Transverse colon (tissue), 4 donors: Measurements from ENCODE around the gene PPARA. TPM values are rescaled to one million over a fixed set of nuclear protein-coding genes. Genes with fewer than 3 reads are reported as not detected.

Experiments
- DNase-seq: peaks from one replicate; pipeline ENCODE4 v3.0.0-alpha.2; 2019
- H3K27ac ChIP-seq, 4 donors: fragments of 200-600 bp; sonication (generic); 2 replicates each; pipeline ENCODE4 v1.5.1; 2016 to 2018; ENCODE audit warnings: inconsistent platforms in 4 of 4
- H3K27me3 ChIP-seq: fragments of 200-600 bp; sonication (generic); 2 replicates; pipeline ENCODE4 v1.5.1; 2017; ENCODE audit warnings: inconsistent platforms
- H3K36me3 ChIP-seq, 4 donors: fragments of 200-600 bp; sonication (generic); 2 replicates each; pipeline ENCODE4 v1.5.1; 2017 to 2019; ENCODE audit warnings: inconsistent platforms in 4 of 4
- H3K4me1 ChIP-seq, 4 donors: fragments of 200-600 bp; sonication (generic); 2 replicates each; pipeline ENCODE4 v1.5.1; 2017 to 2020; ENCODE audit warnings: inconsistent platforms in 4 of 4
- H3K4me3 ChIP-seq, 4 donors: fragments of 200-600 bp; sonication (generic); 1 replicate in 1 of 4; 2 replicates in 3 of 4; pipeline versions ENCODE4 v1.5.1 to v1.6.1; 2017 to 2019; ENCODE audit warnings: inconsistent platforms in 4 of 4
- H3K9me3 ChIP-seq, 2 donors: fragments of 200-600 bp; sonication (generic); 2 replicates each; pipeline ENCODE4 v1.5.1; 2017 to 2019; ENCODE audit warnings: inconsistent platforms in 2 of 2
- CTCF ChIP-seq, 5 experiments: fragments of 200-600 bp in 3 of 5; fragments of 450-650 bp in 2 of 5; sonication (generic) in 3 of 5; IDR thresholded peaks; 1 replicate in 2 of 5; 2 replicates in 3 of 5; pipeline ENCODE4 v1.5.1; 2016 to 2017; ENCODE audit warnings: antibody characterized with exemption in 5 of 5, inconsistent platforms in 3 of 5, mild to moderate bottlenecking in 2 of 5, moderate library complexity in 1 of 5
- EP300 ChIP-seq: sonication (generic); formaldehyde crosslinking; IDR thresholded peaks from one replicate; pipeline ENCODE4 v1.6.1; 2017; ENCODE audit warnings: antibody characterized with exemption, low read depth
- POLR2A ChIP-seq: fragments of 450-650 bp; IDR thresholded peaks from one replicate; pipeline ENCODE4 v1.6.1; 2016; ENCODE audit warnings: antibody characterized with exemption, mild to moderate bottlenecking, moderate library complexity
- POLR2AphosphoS5 ChIP-seq, 3 donors: sonication (generic); formaldehyde crosslinking; IDR thresholded peaks; one replicate each; pipeline ENCODE4 v1.6.1; 2016; ENCODE audit warnings: antibody characterized with exemption in 3 of 3
- WGBS, 2 donors: methylation state at CpG; one replicate each; pipeline ENCODE4 v1.1.5; 2018; ENCODE audit warnings: low coverage in 1 of 2; 5-methylcytosine and 5-hydroxymethylcytosine counted together
- in situ Hi-C, 4 donors: fragments of 200-750 bp; cut with MboI; loops; one replicate each; pipeline versions ENCODE4 v1.15.0 to v1.15.1; 2017; ENCODE audit warnings: low sequenced_read_pairs in 3 of 4, low pct_ligation_motif_present in 1 of 4, low pct_unique_long_range_greater_than_20kb in 1 of 4
- intact Hi-C: fragments of 100-400 bp; cut with DNase I; formaldehyde crosslinking; loops from one replicate; pipeline ENCODE4 v1.15.1; 2023; ENCODE audit warnings: low total_unique reads
- total RNA-seq, 4 donors: library from RNA; depleted of rRNA; stranded (reverse); fragments of >200 nt; gene quantifications; one replicate each; pipeline ENCODE4 v1.1.0, GENCODE V29; 2016

The PPARA gene
- total RNA-seq, 4 donors from 2014 or later: 52.0 to 88.1 (median 74.7) TPM

- H3K4me1 ChIP-seq: no peaks in the 10 kb centered on the region
- TF ChIP-seq POLR2A: no peak
- TF ChIP-seq POLR2AphosphoS5 (IDR thresholded peaks at IDR 0.05): no peak
- no peak for TF ChIP-seq CTCF (IDR thresholded peaks at IDR 0.05)
- TF ChIP-seq EP300: no peak
- no peak for DNase-seq
- in situ Hi-C loops: no loop called here
- intact Hi-C loops: no loop called here
- H3K4me3 ChIP-seq: no peak overlapping the region
- H3K9me3 ChIP-seq: no peaks in the 10 kb centered on the region
- no peak overlapping the region for H3K27ac ChIP-seq
- 94% methylated on average over 19 of the region's 19 CpGs; no CpG with 5 or more reads in 1 of the 2 donors for WGBS, 2 donors
- no peaks in the 10 kb centered on the region for H3K27me3 ChIP-seq
- no peaks in the 10 kb centered on the region for H3K36me3 ChIP-seq
Measured at GRCh38 chr22:46132830-46133587, 17.3 kb upstream of the PPARA start.

DNA sequence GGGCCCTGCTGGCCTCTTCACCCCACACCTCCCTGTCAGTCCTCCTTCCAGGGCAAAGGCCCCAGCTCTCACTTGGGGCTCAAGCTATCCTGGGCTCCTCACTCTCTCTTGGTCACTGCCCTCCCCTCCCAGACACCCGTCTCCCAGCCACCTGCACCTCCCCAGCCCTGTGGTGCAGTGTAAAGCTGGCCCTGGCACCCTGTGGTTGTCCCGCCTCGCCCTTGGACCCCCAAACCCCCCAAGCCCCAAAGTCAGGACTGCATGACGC lies 16.8 kb upstream of the PPARA start:
- intact Hi-C loops: no loop called here
- WGBS, 2 donors: 91% methylated on average over 4 of the region's 4 CpGs; no CpG with 5 or more reads in 1 of the 2 donors

DNA sequence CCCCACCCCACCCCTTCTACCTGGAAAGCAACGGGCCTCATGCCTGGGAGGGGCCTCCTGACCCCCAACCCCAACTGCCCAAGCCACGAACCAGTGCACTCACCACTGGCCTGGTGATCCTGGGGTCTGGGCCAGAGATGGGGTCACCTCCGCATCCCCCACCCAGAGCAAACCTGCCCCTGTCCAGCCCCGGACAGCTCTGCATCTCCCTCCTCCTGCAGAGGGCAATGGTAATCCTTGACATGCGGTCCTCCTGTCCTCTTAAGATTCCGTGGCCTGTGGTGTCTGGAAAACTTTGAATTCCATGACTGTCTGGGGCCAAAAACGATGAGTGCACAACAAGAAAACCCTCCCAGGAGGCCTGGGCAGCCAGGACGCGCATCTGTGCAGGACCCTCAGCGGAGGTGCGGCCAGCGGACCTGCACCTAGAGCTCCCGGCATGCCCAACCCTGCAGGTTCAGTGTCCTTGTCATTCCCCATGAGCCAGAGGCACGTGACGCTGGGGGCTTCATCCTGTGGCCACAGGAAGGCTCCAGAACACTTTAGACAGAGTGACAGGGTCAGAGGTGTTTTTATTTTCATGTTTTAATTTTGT lies 16.1 kb upstream of the PPARA start:
- DNase-seq: no peak
- no peaks in the 10 kb centered on the region for H3K36me3 ChIP-seq
- H3K4me1 ChIP-seq: no peaks in the 10 kb centered on the region
- 91 to 100% methylated on average over 1 to 15 of the region's 15 CpGs for WGBS, 2 donors
- in situ Hi-C loops (no loop called here), intact Hi-C loops (loop anchor here (1.0 kb wide), 1 partner anchor 217 kb away; no protein-coding TSS in a partner anchor)
- no peak overlapping the region for H3K27ac ChIP-seq
- H3K4me3 ChIP-seq: no peak overlapping the region
- H3K27me3 ChIP-seq: no peaks in the 10 kb centered on the region
- no peaks in the 10 kb centered on the region for H3K9me3 ChIP-seq
- TF ChIP-seq CTCF (IDR thresholded peaks at IDR 0.05) (no peak), EP300 (no peak), POLR2AphosphoS5 (IDR thresholded peaks at IDR 0.05) (no peak), POLR2A (no peak)

More for the DNA sequence above, 16.8 kb upstream of the PPARA start:
- Histone ChIP-seq H3K4me3 (no peak overlapping the region), H3K36me3 (no peaks in the 10 kb centered on the region), H3K4me1 (no peaks in the 10 kb centered on the region), H3K27ac (no peak overlapping the region), H3K9me3 (no peaks in the 10 kb centered on the region), H3K27me3 (no peaks in the 10 kb centered on the region)
- DNase-seq: no peak
- TF ChIP-seq POLR2AphosphoS5 (IDR thresholded peaks at IDR 0.05) (no peak), CTCF (IDR thresholded peaks at IDR 0.05) (no peak), EP300 (no peak), POLR2A (no peak)
- in situ Hi-C loops: no loop called here

DNA sequence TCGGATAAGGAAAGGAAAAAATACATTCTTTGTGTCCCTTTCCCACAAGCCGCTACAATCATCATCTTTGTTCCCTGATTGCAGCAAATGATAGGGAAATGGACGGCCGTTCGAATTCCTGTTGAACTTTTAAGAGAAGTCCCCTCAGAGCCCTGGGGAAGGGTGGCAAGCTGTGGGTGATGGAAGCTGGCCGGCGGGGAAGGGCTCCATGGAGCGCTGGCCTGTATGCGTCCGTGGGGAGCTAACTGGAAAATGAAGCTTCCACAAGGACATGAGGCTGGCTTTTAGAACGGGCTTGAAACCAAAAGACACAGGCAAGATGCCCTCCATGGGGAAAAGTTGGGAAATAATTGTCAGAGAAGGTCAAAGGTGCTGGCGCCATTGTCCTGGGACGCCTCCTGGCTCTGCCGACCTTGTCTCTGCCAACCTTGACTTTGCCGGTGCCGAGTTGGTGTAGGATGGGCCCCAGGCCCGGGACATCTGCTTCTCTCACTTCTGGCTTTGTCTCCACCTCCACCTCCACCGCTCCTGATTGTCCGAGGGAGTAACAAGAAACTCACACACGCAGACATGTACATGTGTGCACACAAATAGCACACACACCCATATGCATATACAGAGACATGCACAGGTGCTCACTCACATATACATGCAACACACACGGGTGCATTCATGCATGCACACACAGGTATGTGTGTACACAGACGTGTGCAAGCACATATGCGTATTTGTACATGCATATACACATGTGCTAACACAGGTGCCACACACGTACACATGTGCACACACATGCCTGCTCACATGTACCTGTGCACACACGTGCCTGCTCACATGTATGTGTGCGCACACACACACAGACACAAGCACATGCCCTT lies 14.5 kb upstream of the PPARA start:
- Histone ChIP-seq H3K27me3 (no peaks in the 10 kb centered on the region), H3K4me3 (no peak overlapping the region), H3K9me3 (no peaks in the 10 kb centered on the region), H3K4me1 (peaks cover 0 to 6% (median 0%) of the 10 kb centered on the region in 4 donors), H3K27ac (no peak overlapping the region), H3K36me3 (no peaks in the 10 kb centered on the region)
- in situ Hi-C loops (no loop called here), intact Hi-C loops (no loop called here)
- no peak for TF ChIP-seq EP300
- no peak for TF ChIP-seq POLR2A
- no peak for TF ChIP-seq POLR2AphosphoS5 (IDR thresholded peaks at IDR 0.05)
- no peak for TF ChIP-seq CTCF (IDR thresholded peaks at IDR 0.05)
- no peak for DNase-seq
- 60 to 90% methylated on average over 2 to 26 of the region's 26 CpGs for WGBS, 2 donors
